Inflammatory macrophage treated with lipopolysaccharide for 1 hour (primary cell): Measurements from ENCODE around the gene SYNE3.
A peak's percentile ranks its signal among the peaks of the same experiment; 100 is the strongest.

Experiments used
- DNase-seq, 2 donors: peaks; one replicate each; pipeline ENCODE4 v3.0.0-alpha.2; 2020 to 2022

SYNE3 gene

GRCh38 chr14:95516554-95517181, at the start of gene SYNE3:
Gene SYNE3, minus strand, starts transcription at chr14:95516650. Its CDS starts 40,829 bp downstream, at chr14:95475821.
- peak; percentile 65 to 66 for DNase-seq

- DNase-seq = no peak
Observed at GRCh38 chr14:95564060-95564459, 47.6 kb upstream of the SYNE3 start.

GRCh38 chr14:95562892-95563685, 46.6 kb upstream of the SYNE3 start:
- no peak for DNase-seq

GRCh38 chr14:95561001-95561412, 44.6 kb upstream of the SYNE3 start:
- peak; percentile 17 to 87 for DNase-seq

- no peak for DNase-seq
Observed at GRCh38 chr14:95559203-95559602, 42.8 kb upstream of the SYNE3 start.

- no peak for DNase-seq
Observed at GRCh38 chr14:95557832-95558231, 41.4 kb upstream of the SYNE3 start.

- DNase-seq = no peak
Observed at GRCh38 chr14:95557291-95557690, 40.8 kb upstream of the SYNE3 start.

- DNase-seq = no peak
Observed at GRCh38 chr14:95555053-95555452, 38.6 kb upstream of the SYNE3 start.

GRCh38 chr14:95553141-95553540, 36.7 kb upstream of the SYNE3 start:
- no peak for DNase-seq

- DNase-seq = no peak
Observed at GRCh38 chr14:95551435-95551834, 35.0 kb upstream of the SYNE3 start.

GRCh38 chr14:95549656-95550585, 33.5 kb upstream of the SYNE3 start:
- no peak for DNase-seq

- DNase-seq = no peak
Observed at GRCh38 chr14:95548328-95548929, 32.0 kb upstream of the SYNE3 start.

- DNase-seq = no peak
Observed at GRCh38 chr14:95547626-95548327, 31.3 kb upstream of the SYNE3 start.

- DNase-seq = no peak
Observed at GRCh38 chr14:95547272-95547625, 30.8 kb upstream of the SYNE3 start.

GRCh38 chr14:95545515-95546168, 29.2 kb upstream of the SYNE3 start:
- peak; percentile 41 to 56 for DNase-seq

- no peak for DNase-seq
Observed at GRCh38 chr14:95544588-95544987, 28.1 kb upstream of the SYNE3 start.

GRCh38 chr14:95543021-95543420, 26.6 kb upstream of the SYNE3 start:
- no peak for DNase-seq

GRCh38 chr14:95541932-95542930, 25.8 kb upstream of the SYNE3 start:
- DNase-seq = no peak

- DNase-seq = no peak
Observed at GRCh38 chr14:95541346-95541745, 24.9 kb upstream of the SYNE3 start.

- DNase-seq = no peak
Observed at GRCh38 chr14:95540236-95540855, 23.9 kb upstream of the SYNE3 start.
